Embryonic facial prominence (tissue), 1 donor: ENCODE results near the gene SSH3.
A peak's percentile ranks its signal among the peaks of the same experiment; 100 is the strongest.

Source experiments
- DNase-seq: peaks from one replicate; pipeline ENCODE4 v3.0.0-alpha.2; 2016; ENCODE audit errors: extremely low spot score

Gene SSH3

DNA sequence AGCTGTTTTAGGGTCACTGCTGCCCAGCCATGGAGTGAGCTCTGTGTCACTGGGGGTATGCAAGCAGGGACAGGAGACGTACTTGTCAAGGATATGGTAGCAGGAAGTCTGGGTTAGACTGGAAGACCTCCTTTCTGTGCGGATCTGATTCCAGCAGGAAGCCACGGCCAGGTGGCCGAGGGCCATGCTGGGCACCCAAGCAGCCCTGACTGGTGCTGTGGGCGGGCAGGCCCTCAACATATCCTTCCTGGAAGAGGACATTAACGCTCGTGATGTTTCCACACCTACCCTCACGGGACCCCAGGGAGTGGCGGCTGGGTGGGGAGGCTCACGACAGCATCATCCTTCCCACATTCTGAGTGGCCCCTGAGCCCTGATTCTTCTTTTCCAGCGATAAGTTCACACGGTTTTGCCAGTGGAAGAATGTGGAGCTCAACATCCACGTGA lies 23.0 kb upstream of the SSH3 start:
- DNase-seq = no peak

- DNase-seq = no peak
Observed at GRCh38 chr11:67280788-67281551, 22.4 kb upstream of the SSH3 start.

DNA sequence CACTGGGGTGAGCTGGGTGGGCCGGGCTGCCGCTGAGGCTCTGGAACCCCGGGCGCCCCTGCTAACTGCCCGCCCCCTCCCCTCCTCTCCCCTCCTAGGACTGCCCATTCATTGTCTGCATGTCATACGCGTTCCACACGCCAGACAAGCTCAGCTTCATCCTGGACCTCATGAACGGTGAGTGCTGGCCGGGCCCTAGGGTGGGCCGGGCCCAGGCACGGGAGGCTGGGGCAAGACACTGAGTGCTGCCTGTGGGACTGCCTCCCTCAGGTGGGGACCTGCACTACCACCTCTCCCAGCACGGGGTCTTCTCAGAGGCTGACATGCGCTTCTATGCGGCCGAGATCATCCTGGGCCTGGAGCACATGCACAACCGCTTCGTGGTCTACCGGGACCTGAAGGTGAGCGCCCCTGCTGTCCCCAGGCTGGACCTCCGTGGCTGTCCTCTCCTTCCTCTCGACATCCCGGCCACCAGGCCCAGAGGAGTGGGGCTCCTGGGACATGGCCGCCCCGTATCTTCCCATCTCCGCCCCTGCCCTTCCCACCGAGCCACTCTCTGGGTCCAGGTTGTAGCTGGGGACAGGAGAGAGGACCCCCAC lies 21.7 kb upstream of the SSH3 start:
- DNase-seq = no peak

DNA sequence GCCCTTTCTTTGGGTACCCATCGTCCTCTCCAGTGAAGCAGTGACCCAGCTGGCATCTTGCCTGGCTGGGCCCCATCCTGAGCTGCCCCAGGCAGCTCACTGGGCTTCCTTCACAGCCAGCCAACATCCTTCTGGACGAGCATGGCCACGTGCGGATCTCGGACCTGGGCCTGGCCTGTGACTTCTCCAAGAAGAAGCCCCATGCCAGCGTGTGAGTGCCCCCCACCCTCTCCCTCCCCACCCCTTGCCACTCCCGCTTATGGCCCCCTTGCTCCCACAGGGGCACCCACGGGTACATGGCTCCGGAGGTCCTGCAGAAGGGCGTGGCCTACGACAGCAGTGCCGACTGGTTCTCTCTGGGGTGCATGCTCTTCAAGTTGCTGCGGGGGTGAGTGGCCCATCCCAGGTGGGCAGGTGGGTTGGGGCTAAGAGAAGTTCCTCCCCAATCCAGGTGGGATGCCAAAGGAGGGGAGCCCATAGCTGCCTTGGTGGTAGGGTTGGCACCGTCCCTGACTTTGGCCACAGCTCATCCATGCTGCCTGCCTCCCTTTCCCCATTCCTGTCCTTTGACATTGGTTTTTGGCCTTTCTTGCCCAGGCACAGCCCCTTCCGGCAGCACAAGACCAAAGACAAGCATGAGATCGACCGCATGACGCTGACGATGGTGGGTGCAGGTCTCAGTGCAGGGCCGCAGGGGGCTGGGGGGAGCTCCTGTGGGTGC lies 21.0 kb upstream of the SSH3 start:
- no peak for DNase-seq

DNA sequence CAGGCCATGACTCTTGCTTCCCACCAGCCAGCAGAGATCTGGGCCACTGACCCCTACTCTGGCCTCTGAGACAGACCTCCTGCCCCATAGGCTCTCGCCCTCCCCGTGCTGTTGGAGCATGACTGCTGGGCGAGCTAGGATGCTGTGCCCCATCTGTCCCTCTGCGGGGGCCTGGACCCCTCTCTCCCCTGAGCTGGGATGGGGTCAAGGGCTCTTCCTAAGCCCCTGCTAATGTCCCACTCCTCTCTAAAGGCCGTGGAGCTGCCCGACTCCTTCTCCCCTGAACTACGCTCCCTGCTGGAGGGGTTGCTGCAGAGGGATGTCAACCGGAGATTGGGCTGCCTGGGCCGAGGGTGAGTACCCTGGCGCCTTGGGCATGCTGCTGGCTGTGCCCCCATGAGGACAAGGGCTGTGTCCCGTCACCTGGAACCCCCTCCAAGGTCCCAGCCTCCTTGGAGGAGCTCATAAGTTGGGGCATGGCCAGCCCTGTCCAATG lies 20.4 kb upstream of the SSH3 start:
- DNase-seq = no peak

GRCh38 chr11:67283481-67283963 lies 19.8 kb upstream of the SSH3 start:
- DNase-seq = no peak

DNA sequence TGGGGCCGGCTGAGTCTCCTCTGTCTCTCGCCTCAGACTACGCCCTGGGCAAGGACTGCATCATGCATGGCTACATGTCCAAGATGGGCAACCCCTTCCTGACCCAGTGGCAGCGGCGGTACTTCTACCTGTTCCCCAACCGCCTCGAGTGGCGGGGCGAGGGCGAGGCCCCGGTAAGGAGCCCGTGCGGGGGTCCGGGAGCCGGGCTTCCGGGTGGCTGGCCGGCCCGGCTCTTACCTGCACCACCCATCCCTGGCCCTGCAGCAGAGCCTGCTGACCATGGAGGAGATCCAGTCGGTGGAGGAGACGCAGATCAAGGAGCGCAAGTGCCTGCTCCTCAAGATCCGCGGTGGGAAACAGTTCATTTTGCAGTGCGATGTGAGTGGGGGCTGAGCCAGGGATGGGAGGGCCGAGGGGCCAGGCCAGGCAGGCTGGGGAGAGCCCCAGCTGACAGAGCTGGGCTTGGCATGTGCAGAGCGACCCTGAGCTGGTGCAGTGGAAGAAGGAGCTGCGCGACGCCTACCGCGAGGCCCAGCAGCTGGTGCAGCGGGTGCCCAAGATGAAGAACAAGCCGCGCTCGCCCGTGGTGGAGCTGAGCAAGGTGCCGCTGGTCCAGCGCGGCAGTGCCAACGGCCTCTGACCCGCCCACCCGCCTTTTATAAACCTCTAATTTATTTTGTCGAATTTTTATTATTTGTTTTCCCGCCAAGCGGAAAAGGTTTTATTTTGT lies 18.4 kb upstream of the SSH3 start:
- no peak for DNase-seq

GRCh38 chr11:67285541-67286498 lies 17.5 kb upstream of the SSH3 start:
- no peak for DNase-seq

- DNase-seq = no peak
Observed at GRCh38 chr11:67286621-67287333, 16.6 kb upstream of the SSH3 start.

DNA sequence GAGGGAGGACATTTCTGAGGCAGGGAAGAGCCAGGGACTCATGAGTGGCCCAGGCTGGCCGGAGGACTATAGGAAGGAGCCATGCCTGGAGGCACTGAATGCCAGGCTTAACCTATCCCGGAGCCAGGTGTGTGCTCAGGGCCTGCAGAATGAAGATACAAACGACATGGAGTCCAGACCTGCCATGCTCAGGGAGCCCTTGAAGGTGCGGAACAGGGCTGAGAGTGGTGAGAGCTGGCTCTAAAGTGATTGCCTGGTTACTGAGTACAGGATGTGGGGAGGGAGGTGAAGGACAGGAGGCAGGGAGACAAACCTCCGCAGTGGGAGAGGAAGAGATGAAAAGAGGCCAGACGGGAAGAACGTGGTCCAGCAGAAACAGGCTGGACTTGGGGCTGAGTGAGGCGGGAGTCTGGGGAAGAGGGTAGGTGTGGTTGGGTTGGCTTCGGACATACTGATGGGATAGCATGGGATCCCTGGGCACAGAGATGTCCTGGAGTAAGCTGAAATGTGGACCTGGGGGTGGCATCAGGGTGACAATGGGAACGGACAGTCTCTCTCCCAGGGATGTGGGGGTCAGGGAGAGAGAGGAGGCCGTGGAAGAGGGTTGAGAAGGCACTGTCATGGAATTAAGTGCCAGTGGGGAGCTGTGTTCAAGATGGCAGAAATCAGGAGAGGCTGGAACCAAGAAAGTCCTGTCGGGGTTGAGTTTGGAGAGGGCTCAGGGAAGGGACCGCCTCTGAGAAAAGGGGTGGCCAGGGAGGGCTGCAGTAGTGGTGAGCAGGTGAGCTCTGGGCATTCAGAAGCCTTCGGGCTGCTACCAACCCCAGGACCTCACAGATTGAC lies 15.8 kb upstream of the SSH3 start:
- DNase-seq = no peak

DNA sequence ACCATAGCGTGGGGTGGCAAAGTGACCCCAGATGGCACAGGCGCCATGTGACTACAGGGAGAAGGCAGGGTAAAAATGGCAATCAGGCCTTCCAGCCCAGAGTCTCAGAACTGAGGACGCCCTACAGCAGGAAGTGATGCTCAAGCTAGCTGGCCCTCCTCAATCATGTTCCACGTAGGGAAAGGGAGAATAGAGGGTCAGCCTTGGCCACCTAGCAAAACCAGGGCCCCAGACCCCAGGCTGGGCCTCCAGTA lies 15.2 kb upstream of the SSH3 start:
- no peak for DNase-seq

DNA sequence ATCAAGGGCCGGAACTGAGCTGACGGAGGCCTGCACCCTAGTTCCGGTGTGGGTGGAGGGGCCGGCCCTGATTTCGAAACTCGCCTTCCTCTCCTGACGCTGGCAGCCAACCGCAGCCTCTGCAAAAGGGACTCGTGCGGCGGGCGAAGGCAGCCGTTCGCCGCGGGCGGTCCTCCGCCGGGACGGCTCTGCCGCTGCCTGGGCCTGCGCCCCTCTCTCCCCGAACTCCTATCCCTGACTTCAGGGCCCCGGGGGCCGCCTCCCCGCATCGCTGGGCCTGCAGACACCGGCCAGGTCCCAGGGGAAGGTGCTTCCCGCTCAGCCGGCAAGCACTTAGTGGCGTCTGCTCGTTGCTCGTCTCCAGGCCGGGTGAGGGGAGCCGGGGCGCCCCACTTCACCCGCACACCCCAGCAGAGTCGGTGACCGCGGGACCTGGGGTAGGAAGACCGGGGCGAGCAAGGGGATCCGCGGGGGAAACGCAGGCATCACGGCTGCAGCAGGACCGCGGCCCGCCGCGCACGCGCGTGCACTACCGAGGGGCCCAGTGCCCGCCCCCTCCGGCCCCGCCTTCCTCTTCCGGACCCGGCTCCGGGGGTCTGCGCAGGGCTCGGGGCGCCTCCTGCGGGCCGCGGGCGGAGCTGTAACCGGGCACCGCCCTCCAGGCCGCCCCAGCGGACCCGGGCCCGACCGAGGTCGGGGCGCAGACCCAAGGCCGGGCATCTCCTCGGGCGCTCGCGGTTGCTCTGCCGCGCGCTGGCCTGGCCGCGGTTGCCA lies 14.7 kb upstream of the SSH3 start:
- DNase-seq = peak; percentile 77

GRCh38 chr11:67289226-67289650 lies 14.1 kb upstream of the SSH3 start, which contains the start of gene ANKRD13D:
Gene ANKRD13D (plus strand): TSS chr11:67289303. CDS start chr11:67289461, 158 bp downstream.
- DNase-seq = no peak

DNA sequence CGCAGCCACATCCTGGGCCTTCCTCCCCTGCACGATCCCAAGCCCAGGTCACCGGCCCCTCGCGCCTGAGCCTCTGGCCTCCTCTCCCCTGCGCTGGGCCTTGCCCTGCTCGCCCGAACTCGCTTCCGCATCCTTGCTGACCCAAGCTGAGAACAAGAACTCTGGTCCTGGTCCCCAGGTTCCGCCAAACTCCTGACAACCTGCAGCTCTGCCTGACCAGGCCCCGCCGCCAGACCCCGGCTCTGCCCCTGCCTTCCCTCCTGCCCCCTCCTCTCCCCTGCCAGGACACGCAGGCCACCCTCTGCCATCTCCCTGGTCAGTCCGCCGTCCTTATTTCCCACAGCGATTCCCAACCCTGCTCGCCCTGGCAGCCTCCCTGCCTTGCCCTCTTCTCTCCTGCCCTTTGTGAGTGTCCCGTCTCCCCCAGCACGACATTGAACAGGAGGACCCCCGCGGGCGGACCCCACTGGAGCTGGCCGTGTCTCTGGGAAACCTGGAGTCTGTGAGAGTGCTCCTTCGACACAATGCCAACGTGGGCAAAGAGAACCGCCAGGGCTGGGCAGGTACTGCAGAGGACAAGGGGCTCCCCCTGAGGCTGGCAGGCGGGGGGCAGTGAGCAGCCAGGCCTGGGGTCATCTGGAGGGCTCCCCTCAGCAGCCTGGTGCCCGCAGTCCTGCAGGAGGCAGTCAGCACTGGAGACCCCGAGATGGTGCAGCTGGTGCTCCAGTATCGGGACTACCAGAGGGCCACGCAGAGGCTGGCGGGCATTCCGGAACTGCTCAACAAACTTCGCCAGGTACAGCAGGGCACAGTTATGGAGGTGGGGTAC lies 13.5 kb upstream of the SSH3 start:
- DNase-seq = no peak

GRCh38 chr11:67290801-67291200 lies 12.5 kb upstream of the SSH3 start:
- DNase-seq = no peak

- no peak for DNase-seq
Observed at GRCh38 chr11:67291481-67292381, 11.6 kb upstream of the SSH3 start.
